H54 (cell line): Measurements from ENCODE around the gene KCNJ10.
A peak's percentile ranks its signal among the peaks of the same experiment; 100 is the strongest.

Experiments
- DNase-seq: peaks from one replicate; pipeline ENCODE4 v3.0.0; 2011; ENCODE audit warnings: low spot score, mixed read lengths; ENCODE audit not compliant: insufficient read length
- FAIRE-seq: peaks from 3 replicates; lab custom pipeline; 2011; peaks lifted over from hg19 to GRCh38; lab: Jason Lieb, UNC
- POLR2A ChIP-seq: IDR thresholded peaks from 2 replicates; pipeline ENCODE4 v1.6.1; 2011; ENCODE audit warnings: low read depth, mild to moderate bottlenecking, low read length

KCNJ10 gene

GRCh38 chr1:160048335-160048734 lies 21.6 kb downstream of the KCNJ10 start:
- no peak for DNase-seq
- no peak for FAIRE-seq
- TF ChIP-seq POLR2A, result no peak

- DNase-seq, result no peak
- no peak for TF ChIP-seq POLR2A
- FAIRE-seq, result no peak
Observed at GRCh38 chr1:160047111-160047991, 22.6 kb downstream of the KCNJ10 start.

- TF ChIP-seq POLR2A, result no peak
- no peak for FAIRE-seq
- DNase-seq, result peak; percentile 64
Observed at GRCh38 chr1:160046494-160047110, 23.4 kb downstream of the KCNJ10 start.

- FAIRE-seq (no peak), DNase-seq (no peak)
- TF ChIP-seq POLR2A, result no peak
Observed at GRCh38 chr1:160045653-160046052, 24.3 kb downstream of the KCNJ10 start.

GRCh38 chr1:160043543-160043942 lies 26.4 kb downstream of the KCNJ10 start:
- TF ChIP-seq POLR2A, result no peak
- no peak for DNase-seq
- no peak for FAIRE-seq

GRCh38 chr1:160040476-160040875 lies 29.5 kb downstream of the KCNJ10 start:
- DNase-seq (no peak), FAIRE-seq (no peak)
- TF ChIP-seq POLR2A, result no peak

GRCh38 chr1:160032165-160032820 lies 37.7 kb downstream of the KCNJ10 start:
- no peak for DNase-seq
- FAIRE-seq, result no peak
- no peak for TF ChIP-seq POLR2A

- DNase-seq, result peak; percentile 95
Observed at GRCh38 chr1:160031365-160032164, 38.4 kb downstream of the KCNJ10 start, which contains the start of gene PIGM. Gene PIGM (minus strand): TSS chr1:160031990. CDS start chr1:160031739, 251 bp downstream.

GRCh38 chr1:160030657-160031364 lies 39.1 kb downstream of the KCNJ10 start:
- no peak for DNase-seq
- FAIRE-seq, result no peak

More at GRCh38 chr1:160031365-160032164, 38.4 kb downstream of the KCNJ10 start, which contains the start of gene PIGM:
- TF ChIP-seq POLR2A, result peak; percentile 69
- peak; percentile 50 for FAIRE-seq

GRCh38 chr1:160028426-160028825 lies 41.5 kb downstream of the KCNJ10 start:
- DNase-seq, result no peak
- TF ChIP-seq POLR2A, result no peak
- no peak for FAIRE-seq

More at GRCh38 chr1:160030657-160031364, 39.1 kb downstream of the KCNJ10 start:
- TF ChIP-seq POLR2A, result no peak

- no peak for TF ChIP-seq POLR2A
- FAIRE-seq, result no peak
- no peak for DNase-seq
Observed at GRCh38 chr1:160025314-160025713, 44.6 kb downstream of the KCNJ10 start.

- FAIRE-seq, result no peak
- TF ChIP-seq POLR2A, result no peak
- DNase-seq, result no peak
Observed at GRCh38 chr1:160024195-160024905, 45.6 kb downstream of the KCNJ10 start.
